ENCODE data around the gene KCTD8.

Gene KCTD8

DNA sequence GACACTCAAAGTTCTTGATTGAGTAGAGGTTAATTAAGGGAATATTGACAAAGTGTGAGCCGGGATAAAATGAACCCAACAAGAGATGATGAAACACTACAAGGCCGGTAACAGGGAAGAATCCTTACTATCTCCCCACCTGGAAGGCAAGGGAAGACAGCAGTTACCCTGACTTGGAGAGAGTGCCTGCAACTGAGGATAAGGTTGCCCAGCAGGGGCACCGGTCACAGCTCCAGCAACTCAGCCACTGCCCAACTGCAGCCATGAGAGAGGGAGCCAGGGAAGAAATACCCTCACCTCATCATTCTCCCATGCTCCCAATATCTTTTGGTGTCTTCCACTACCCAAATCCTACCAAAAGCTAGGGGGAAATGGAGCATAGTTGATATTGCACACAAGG is 212.7 kb downstream of the KCTD8 start:
- Histone ChIP-seq H3K27ac (ENCODE audit: low read depth, low read length) (no peak overlapping the region), H3K4me1 (ENCODE audit: control insufficient read depth, low read length) (no peaks in the 10 kb centered on the region), H4K20me1 (ENCODE audit: control insufficient read depth, insufficient read depth, low read depth, low read length) (no peaks in the 10 kb centered on the region), H3F3A (ENCODE audit: control insufficient read depth, insufficient read depth) (no peaks in the 10 kb centered on the region), H3K4me2 (ENCODE audit: low read length) (no peak overlapping the region), H3K27me3 (ENCODE audit: control insufficient read depth, low read length) (no peaks in the 10 kb centered on the region), H3K9me2 (replicated peaks; ENCODE audit: control insufficient read depth, low read length) (no peaks in the 10 kb centered on the region), H3K36me3 (ENCODE audit: control insufficient read depth, low read length) (no peaks in the 10 kb centered on the region), H3K9me3 (ENCODE audit: control insufficient read depth, insufficient read depth, low read length) (no peaks in the 10 kb centered on the region), H3K79me2 (ENCODE audit: control insufficient read depth, low read length) (no peaks in the 10 kb centered on the region), H3K4me3 (ENCODE audit: low read length) (no peak overlapping the region)
- TF ChIP-seq EZH2phosphoT487 (IDR thresholded peaks at IDR 0.05; ENCODE audit: borderline replicate concordance, low read length) (no peak), CTCF (IDR thresholded peaks at IDR 0.05; ENCODE audit: low read depth, low read length, poor library complexity, severe bottlenecking) (no peak)

DNA sequence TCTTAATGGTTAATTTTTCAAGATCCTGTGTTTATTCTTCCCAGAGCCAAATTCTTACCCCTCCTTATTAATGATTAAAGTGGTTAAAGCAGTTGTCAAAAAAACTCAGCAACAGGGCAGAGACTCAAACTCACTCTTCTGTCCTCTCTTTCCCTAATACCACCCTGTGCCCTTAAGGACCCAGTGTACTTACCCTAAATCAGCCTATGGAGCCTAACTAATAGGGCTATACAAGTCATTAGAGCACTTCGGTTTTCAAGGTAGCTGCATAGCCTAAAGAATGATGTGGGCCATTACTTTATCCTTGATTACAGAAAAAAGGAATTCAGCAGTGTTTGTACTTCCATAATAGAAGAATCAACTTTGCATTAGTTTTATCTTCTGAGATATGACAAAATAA is 216.3 kb downstream of the KCTD8 start:
- TF ChIP-seq EZH2phosphoT487 (IDR thresholded peaks at IDR 0.05; ENCODE audit: borderline replicate concordance, low read length): no peak
- no peak for TF ChIP-seq CTCF (IDR thresholded peaks at IDR 0.05; ENCODE audit: low read depth, low read length, poor library complexity, severe bottlenecking)
- Histone ChIP-seq H3F3A (ENCODE audit: control insufficient read depth, insufficient read depth) (no peaks in the 10 kb centered on the region), H3K4me1 (ENCODE audit: control insufficient read depth, low read length) (no peaks in the 10 kb centered on the region), H3K9me3 (ENCODE audit: control insufficient read depth, insufficient read depth, low read length) (no peaks in the 10 kb centered on the region), H3K36me3 (ENCODE audit: control insufficient read depth, low read length) (no peaks in the 10 kb centered on the region), H3K4me2 (ENCODE audit: low read length) (no peak overlapping the region), H3K27ac (ENCODE audit: low read depth, low read length) (no peak overlapping the region), H4K20me1 (ENCODE audit: control insufficient read depth, insufficient read depth, low read depth, low read length) (no peaks in the 10 kb centered on the region), H3K27me3 (ENCODE audit: control insufficient read depth, low read length) (no peaks in the 10 kb centered on the region), H3K4me3 (ENCODE audit: low read length) (no peak overlapping the region), H3K9me2 (replicated peaks; ENCODE audit: control insufficient read depth, low read length) (no peaks in the 10 kb centered on the region), H3K79me2 (ENCODE audit: control insufficient read depth, low read length) (no peaks in the 10 kb centered on the region)

- H3K27ac ChIP-seq (ENCODE audit: low read depth, low read length): no peak overlapping the region
- H3K27me3 ChIP-seq (ENCODE audit: control insufficient read depth, low read length): no peaks in the 10 kb centered on the region
- TF ChIP-seq CTCF (IDR thresholded peaks at IDR 0.05; ENCODE audit: low read depth, low read length, poor library complexity, severe bottlenecking) (no peak), EZH2phosphoT487 (IDR thresholded peaks at IDR 0.05; ENCODE audit: borderline replicate concordance, low read length) (no peak)
- no peaks in the 10 kb centered on the region for H3K4me1 ChIP-seq (ENCODE audit: control insufficient read depth, low read length)
- H3K36me3 ChIP-seq (ENCODE audit: control insufficient read depth, low read length): no peaks in the 10 kb centered on the region
- no peaks in the 10 kb centered on the region for H3K79me2 ChIP-seq (ENCODE audit: control insufficient read depth, low read length)
- no peaks in the 10 kb centered on the region for H3F3A ChIP-seq (ENCODE audit: control insufficient read depth, insufficient read depth)
- H3K4me2 ChIP-seq (ENCODE audit: low read length): no peak overlapping the region
- H4K20me1 ChIP-seq (ENCODE audit: control insufficient read depth, insufficient read depth, low read depth, low read length): no peaks in the 10 kb centered on the region
- H3K9me2 ChIP-seq (replicated peaks; ENCODE audit: control insufficient read depth, low read length): no peaks in the 10 kb centered on the region
- H3K9me3 ChIP-seq (ENCODE audit: control insufficient read depth, insufficient read depth, low read length): no peaks in the 10 kb centered on the region
- no peak overlapping the region for H3K4me3 ChIP-seq (ENCODE audit: low read length)
Observed at GRCh38 chr4:44231006-44231405, 217.6 kb downstream of the KCTD8 start.

GRCh38 chr4:44228326-44228725 is 220.3 kb downstream of the KCTD8 start:
- Histone ChIP-seq H3K79me2 (ENCODE audit: control insufficient read depth, low read length) (no peaks in the 10 kb centered on the region), H3K4me3 (ENCODE audit: low read length) (no peak overlapping the region), H4K20me1 (ENCODE audit: control insufficient read depth, insufficient read depth, low read depth, low read length) (no peaks in the 10 kb centered on the region), H3K27ac (ENCODE audit: low read depth, low read length) (no peak overlapping the region), H3K36me3 (ENCODE audit: control insufficient read depth, low read length) (no peaks in the 10 kb centered on the region), H3K4me2 (ENCODE audit: low read length) (no peak overlapping the region), H3K4me1 (ENCODE audit: control insufficient read depth, low read length) (no peaks in the 10 kb centered on the region), H3F3A (ENCODE audit: control insufficient read depth, insufficient read depth) (no peaks in the 10 kb centered on the region), H3K9me3 (ENCODE audit: control insufficient read depth, insufficient read depth, low read length) (no peaks in the 10 kb centered on the region), H3K27me3 (ENCODE audit: control insufficient read depth, low read length) (no peaks in the 10 kb centered on the region), H3K9me2 (replicated peaks; ENCODE audit: control insufficient read depth, low read length) (no peaks in the 10 kb centered on the region)
- TF ChIP-seq EZH2phosphoT487 (IDR thresholded peaks at IDR 0.05; ENCODE audit: borderline replicate concordance, low read length): no peak
- TF ChIP-seq CTCF (IDR thresholded peaks at IDR 0.05; ENCODE audit: low read depth, low read length, poor library complexity, severe bottlenecking): no peak
